NCI-H1417 treated with DMSO at 0.1 percent for 48 hours (cell line): ENCODE data around the gene CCBE1.
"Not testable (repeated sequence)": the region's sequence is repeated elsewhere in the genome, so short reads cannot be mapped to it uniquely, and the experiment has no call there.

Experiments used
- DNase-seq: peaks from one replicate; lab custom pipeline; 2025; lab: John Stamatoyannopoulos, UW

CCBE1 gene

DNA sequence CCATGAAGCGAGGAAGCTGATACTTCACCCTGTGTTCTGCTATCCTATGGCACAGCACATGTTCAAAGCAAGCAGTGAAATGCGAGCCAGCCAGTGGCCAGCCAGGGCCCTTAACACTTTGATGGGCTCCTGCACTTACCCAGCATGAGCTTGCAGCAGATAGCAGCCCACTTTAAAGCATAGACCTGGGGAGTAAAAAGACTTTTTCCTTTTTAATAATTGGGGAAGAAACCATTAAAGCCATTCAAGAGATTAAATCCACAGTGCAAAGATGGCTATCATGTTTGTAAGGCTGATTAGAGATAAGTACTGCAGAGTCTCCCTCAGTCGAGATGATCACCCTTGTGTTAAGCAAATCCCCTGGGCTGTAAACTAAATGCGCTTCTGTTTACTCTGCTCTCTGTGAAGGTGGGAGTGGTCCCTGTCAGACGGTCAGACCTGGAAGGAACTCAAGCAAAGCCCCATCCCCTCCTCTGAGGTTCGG, 15.7 kb downstream of the CCBE1 start:
- DNase-seq, result no peak

DNA sequence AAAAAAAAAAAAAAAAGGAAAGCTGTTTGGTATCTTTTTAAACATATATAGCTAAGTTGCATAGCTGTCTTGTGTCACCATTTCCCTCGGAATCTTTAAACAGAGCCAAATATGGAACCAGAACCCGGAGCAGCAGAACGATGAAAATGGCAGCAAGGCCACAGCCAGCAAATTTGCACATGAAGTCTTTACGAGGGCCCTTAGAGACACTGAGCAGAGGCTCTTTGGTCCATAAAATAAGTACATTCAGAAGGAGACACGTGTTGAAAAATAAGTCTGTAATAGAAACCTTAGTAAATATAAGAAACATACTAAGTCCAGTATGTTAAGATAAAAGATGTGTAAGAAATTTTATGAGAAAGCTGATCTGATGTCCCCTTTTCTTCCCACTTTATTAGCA, 16.2 kb downstream of the CCBE1 start:
- DNase-seq, result no peak

DNA sequence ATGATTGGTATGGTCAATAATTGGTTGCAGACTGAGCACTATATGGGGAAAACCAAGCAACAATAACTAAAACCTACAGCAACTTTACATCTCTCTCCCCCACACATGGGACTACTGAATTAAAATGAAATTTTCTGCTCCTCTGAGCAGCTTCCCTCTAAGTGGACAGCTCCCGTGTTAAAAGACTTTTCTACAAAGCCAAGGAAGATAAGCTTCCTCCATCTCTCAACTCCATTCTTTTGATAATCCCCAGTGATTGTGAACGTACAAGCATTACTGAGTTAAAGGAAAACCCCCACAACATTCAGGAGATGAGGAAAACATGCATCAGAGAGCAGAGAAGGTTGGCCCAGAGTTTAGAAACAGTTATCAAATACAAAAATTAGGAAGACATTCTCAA, 21.9 kb downstream of the CCBE1 start:
- no peak for DNase-seq

DNA sequence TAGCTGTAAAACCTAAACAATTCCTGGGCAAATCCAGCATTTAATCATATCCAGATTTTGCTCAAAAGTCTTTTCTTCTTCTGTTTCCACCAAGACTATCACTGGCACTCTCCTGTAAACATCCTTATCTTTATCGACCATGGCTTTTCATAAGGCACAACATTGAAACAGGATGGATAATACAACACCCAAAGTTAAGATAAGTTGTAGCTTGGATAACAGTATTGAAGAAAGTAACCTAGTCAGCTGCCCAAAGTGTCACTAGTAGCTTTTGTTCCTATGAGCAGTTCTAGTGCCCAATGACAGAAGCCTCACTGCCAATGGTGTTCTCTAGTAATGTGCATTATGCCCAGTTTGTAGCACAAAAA, 22.3 kb downstream of the CCBE1 start:
- DNase-seq, result no peak

DNA sequence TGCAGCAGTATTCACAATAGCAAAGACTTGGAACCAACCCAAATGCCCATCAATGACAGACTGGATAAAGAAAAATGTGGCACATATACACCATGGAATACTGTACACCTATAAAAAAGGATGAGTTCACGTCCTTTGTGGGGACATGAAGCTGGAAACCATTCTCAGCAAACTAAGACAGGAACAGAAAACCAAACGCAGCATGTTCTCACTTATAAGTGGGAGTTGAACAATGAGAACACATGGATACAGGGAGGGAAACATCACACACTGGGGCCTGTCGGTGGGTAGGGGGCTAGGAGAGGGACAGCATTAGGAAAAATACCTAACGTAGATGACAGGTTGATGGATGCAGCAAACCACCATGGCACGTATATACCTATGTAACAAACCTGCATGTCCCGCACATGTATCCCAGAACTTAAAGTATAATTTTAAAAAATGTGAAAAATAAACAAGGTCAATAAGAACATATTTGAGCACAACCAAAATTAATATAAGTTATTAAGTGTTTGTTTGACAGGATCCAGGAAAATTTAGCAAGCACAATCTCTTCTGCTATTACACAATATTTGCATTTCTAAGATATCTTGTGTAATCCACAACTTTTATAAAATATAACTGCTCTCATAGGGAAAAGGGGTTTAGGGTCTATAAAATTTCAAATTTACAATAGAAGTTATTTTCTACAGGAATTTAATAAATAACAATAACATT, 22.9 kb downstream of the CCBE1 start:
- DNase-seq, result no peak

DNA sequence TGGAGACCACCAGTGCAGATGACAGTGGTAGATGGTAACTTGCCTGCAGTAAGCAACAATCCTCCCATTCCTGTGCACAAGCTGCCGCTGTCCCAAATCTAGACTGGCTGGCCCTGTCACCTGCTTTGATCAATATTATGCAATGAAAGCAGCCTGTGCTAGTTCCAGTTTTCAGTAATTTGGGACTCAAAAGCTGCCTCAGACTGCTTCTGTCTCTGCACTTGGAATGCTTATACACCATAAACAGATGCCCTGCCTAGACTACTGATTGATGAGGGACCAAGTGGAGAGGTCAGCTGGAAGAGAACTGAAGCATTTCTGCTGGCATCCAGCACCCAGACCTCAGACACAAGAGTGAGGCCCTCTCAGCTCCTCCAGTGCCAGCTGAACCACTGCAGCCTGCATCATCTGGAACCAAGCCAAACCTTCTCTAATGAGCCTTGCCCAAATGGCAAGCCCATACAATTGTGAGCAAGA, 24.9 kb downstream of the CCBE1 start:
- no peak for DNase-seq

DNA sequence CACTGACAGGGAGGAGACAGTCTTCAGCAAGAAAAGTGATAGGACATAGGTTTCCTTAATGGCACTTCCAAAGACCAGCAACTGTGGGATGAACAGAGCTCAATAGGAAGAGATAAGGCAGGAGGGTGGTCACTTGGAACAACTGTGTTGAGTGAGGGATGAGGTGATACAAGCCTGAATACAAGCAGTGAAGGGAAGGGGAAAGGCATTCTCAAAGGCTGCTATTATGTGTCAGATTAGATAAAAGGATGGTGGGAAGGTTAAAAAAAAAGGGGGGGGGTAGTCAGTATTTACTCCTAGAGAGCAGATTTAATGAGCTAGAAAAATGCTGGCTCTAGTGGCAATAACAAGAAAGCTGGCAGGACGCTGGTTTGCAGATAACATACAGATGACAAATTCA, 25.7 kb downstream of the CCBE1 start:
- no peak for DNase-seq

DNA sequence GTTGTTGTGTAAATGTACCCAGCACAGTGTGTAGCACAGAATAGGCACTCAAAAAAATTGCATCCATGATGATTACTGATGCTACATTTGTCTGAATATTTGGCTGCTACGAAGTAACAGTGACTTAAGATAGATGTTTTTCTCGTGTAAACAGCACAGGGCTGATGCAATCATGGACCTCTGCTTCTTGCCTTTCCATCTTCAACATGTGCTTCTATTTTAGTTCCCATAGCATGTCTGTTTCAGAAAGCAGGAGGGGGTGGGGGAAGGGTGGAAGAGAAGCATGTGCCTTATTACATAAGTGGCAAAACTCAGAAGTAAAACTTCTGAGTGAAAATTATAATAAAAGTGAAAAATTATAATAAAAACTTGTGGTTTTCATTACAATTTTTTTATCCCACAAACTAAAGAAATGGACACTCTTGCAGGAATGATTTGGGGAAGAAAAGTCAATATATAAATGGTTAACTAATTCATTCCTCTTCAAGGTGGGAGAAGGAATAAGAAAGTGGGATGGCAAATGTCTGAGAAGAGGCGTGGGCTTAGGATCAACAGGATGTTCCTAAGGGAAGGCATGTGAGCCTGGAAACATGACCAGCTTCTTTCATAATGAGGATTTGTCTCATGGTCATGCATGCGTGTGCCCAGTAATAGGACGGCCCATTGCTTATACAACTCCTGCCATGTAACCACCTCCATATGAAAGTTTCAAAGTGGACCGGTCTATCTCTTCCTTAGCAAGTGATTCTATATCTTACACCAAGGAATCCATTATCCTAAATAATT, 27.2 kb downstream of the CCBE1 start:
- no peak for DNase-seq

DNA sequence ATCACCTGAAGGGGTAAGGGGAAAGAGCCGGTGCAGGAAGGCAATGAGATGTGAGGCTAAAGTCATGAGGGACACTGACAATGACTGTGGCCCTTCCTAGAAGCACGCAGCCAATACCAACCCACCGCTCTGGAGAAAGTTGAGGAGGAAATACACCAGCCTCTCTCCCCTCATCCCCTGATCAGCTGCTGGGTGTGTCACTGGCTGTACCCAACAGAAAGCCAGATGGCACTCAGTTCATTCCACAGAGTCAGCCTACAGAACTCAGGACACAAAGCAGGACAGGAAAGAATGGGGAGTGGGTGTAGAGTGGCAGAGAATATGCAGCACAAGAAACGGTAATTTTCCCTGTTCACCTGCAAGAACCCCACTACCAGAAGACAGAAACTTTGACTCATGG, 29.7 kb downstream of the CCBE1 start:
- DNase-seq, result no peak

DNA sequence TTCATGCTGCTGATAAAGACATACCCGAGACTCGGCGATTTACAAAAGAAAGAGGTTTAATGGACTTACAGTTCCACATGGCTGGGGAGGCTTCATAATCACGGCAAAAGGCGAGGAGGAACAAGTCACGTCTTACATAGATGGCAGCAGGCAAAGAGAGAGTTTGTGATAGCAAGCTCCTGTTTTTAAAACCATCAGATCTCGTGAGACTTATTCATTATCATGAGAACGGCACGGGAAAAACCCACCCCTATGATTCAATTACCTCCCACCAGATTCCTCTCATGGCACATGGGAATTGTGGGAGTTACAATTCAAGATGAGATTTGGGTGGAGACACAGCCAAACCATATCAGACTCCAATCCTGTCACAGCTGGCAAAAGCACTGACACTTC, 31.2 kb downstream of the CCBE1 start:
- not testable (repeated sequence) for DNase-seq

DNA sequence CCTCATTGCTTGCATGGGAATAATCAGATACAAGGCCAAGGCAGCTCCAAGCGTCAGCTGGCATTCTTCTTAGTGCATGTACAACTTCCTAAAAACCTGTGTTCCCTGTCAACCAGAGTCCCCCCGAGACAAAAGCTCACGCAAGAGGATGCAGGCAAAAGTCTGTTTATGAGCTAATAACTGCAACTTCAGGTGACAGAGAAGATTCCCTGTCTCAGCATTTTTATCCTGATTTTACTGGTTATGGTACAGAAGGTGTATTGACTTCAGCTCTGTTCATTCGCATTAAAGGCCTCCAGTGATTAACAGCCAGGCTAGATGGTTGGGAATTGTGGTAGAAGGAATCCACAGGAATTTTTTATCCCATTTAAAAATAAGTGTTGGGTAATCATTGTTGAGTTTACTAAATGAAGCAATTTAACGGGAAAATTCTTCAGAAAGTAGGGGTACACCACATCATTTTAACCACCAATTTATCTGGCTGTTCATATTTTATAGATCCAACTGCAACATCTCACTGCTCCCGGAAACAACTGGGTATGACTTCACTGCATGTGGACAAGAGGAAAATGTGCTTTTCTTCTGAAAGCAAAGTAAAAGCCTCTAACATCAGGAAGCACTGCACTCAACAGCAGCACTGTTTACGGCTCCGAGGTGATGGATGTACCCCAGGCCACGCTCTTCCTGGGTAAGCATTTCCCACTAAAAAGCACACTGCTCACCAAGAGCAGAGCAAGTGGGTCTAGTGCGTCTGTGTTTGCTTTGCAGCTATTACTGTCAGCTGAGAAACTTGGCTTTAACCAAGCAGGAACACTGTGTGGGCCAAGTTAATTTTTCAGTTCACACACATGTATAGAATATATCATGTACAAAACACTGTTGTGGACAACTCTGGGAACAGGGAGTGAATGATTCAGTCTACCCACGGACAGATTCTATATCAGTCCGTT, 31.9 kb downstream of the CCBE1 start:
- no peak for DNase-seq

DNA sequence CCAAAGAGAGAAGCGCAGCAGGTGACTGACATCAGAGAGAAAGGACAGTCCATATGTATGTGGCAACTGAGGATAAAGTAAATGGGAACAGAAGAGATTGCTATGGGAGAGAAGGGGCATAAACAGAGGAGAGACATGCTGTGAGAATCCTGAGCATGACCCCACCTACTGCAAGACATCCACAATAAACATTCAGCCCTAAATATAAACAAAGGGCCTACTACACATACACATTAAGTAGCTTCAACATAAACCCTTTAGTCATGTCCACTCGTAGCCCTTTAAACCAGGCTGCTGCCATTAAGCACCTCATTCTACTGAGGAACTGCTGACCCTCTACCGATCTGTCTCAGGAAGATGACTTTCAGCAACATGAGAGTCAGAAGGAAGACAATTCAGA, 32.9 kb downstream of the CCBE1 start:
- no peak for DNase-seq

DNA sequence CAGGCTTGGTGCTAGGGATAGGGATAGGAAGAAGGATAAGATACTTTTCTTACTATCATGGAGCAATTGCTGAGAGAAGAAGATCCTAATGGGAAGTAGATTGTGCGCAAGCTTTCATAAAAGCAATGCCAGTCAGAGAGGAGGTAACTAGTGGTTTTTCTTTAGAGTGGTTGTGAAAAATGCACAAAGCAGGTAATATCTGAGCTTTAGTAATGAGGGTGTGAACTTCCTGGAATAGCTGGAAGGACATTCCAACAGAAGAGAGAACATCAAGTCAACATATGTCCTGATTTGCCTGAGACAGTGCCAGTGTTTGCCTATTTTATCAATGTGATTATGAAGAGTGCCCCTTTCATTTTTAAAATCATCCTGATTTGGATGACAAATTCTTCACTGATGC, 34.1 kb downstream of the CCBE1 start:
- no peak for DNase-seq

DNA sequence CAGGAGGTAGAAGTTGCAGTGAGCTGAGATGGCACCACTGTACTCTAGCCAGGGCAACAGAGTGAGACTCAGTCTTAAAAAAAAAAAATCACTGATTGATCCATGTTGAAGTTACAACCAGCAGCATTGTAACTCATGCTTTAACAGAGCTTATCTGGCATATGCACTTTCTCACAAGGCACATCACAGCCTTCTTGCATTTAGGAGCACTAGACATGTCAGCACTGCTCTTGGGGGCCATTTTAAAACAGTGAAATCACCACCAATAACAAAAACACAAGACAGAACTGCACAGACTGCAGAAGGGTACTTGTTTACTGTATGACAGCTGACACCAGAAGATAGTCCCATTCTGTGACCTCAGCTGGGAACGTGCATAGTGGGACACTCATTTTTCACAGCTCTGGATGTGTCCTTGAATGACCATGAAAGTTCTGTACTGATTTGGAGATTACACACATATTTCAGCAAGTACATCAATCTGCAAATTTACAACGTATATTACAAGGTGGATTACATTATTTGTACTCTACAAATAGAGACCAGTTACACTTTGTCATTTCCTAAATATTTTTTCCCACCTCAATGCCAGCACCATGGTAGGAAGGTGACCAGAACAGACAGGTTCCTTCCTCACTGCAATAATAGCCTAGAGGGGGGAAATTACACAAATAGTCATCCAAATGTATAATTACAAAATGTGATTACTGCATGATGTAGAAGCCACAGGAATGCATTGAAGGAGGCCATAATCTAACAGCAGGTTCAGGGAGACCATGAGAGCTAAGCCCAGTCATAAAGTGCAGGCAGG, 35.1 kb downstream of the CCBE1 start:
- DNase-seq, result no peak

DNA sequence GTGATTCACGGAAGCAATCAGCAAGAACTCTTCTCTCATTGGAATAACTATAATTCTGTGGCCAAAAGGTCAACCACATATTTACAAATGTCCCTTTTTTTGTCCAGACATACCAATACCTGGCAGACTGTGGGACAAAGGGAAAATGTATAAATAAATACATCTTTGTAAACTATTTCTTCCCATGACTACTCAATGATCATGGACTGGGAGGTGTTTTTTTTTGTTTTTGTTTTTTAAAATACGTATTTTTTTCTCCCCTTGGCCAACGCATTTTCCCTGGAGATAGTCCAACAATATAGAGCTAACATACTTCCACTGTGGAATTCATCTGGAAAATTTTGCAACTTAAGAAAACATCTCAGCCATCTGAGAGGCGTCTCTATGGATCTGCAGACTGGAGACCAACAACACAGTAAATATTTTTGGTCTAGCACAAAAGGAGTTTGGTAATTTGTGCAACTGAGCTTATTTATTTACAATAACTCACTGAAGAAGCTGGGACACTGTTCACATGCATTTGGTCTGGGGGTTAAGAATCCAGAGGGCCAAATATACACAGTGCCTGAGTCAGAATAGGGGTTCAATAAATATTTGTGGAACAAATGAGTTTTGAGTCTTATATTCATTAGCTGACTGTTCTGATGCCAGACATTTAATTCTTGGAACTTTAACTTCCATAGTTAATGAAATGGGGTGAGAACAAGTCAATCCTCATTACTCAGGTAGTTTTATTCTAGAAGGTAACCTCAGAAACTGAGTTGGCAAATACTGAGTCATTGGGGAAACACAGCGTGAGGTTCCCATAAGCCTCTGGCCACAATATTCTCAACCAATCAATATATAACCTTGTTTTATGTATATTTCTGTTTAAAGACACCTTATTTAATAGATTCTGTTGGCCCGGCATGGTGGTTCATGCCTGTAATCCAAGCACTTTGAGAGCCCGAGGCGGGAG, 36.2 kb downstream of the CCBE1 start:
- DNase-seq, result no peak

DNA sequence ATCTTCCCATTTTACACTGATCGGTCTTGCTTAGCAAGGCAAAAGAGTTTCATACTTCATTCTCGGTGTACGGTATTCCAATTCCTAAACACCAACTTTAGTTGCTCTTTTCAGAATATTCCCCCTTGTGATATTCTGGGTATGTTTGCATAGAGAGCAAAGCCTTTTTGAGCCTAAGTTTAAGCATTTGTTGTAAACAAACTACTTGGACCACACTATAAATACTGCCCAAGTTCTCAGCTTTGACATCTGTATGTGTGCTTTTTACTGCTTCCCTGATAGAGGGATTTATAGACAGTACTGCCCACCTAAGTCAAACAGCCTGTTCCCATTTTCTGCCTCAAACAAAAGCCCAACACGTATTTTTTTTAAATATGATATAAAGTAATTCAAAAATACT, 36.9 kb downstream of the CCBE1 start:
- DNase-seq, result no peak

DNA sequence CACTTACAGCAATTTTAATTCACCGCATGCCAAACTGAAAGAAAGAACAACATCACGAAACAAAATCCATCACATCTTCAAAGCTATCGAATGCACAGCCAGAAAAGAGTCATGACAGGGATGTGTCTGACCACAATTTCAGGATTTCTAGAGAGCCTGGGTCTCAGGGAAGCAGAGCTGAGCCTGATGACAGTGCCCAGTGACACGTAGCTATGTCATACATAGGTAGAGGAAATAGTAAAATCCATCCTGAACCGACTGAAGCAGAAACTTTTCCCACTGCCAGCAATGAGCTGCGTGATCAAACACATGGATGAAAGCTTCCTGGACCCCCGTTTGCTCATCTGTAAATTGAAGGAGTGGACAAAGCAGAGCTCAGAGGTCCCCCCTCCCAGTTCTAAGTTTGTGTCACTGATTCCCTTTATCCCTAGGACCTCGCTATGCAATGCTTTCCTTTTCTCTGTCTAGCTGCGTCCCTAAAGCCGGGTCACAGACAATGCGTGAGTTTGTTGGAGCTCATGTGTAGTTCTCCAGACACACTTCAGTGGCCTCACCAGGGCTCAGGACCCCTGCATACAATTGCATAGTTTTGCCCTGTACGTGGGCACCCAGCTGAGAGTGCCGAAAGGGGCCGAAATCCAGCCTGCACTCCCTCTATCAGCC, 37.6 kb downstream of the CCBE1 start:
- no peak for DNase-seq

DNA sequence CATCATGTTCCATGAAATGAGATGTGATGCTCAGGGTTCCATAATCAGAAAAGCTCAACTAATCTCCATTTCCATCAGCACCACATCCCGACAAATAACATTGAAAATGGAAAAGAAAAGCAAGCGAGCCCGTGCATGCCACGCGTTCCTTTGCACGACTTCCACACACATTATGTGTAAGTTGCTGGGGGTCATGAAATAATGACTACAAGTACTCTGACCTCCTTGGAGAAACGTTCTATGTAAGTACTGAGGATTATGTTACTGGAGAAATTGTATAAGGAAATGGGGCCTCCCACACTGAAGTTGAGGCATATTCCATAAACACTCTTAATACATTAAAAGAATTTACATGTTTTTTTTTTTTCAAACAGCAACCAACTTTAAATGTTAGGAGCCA, 38.3 kb downstream of the CCBE1 start:
- DNase-seq, result no peak

DNA sequence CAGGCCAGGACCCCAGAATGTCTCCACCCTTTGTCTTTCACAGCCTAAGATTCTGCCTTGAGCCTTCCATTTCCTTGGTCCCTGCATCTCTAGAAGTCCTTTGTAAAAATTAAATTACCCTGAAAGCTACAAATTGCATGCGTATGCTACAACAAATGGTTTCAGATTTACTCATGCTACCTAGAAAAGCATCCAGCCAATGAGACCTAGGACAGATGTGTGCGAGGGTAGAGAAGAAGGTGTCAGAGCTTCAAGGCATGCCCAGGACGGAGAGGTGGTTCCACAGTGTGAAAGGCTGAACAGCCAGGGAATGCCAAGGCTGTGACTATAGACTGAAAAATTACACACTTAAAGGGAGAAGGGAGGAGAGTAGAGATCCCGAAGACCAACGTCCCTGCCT, 40.2 kb downstream of the CCBE1 start:
- DNase-seq, result no peak

DNA sequence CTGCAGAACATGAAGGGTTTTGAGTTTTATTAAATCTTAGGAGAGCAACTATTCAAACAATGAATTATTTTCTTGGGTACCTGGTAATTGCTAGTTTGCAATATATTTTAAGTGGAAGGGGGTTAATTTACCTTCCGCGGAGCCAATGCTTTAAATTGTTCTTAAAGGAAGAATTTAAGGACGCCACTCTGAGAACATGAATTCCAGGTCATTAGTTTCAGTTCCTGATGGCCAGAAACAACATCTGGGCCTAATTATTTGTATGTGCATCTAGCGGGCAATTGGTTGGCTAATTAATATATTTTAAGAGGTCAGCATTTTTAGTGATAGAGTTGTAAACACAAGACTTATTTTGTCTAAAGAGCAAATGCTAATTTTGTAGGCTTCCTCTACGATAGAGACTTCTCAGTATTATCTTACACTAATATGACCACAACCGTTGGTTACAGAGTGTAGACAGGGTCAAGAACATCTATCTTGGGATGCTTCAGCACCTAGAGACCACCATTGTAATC, 40.8 kb downstream of the CCBE1 start:
- no peak for DNase-seq
